ENCODE data around the gene INTS14.

GRCh38 chr15:65646486-65646885, 35.6 kb upstream of the INTS14 start:
- no peak for TF ChIP-seq CTCF (IDR thresholded peaks at IDR 0.05; ENCODE audit: control extremely low read depth in 1 of 3, insufficient read depth in 1 of 3, low read depth in 1 of 3, low read length in 3 of 3)
- no peak for TF ChIP-seq GTF2F1 (IDR thresholded peaks at IDR 0.05; ENCODE audit: borderline replicate concordance, low read depth, low read length)
- no peak for TF ChIP-seq YY1 (IDR thresholded peaks at IDR 0.05; ENCODE audit: low read depth, low read length)
- TF ChIP-seq CHD7 (IDR thresholded peaks at IDR 0.05; ENCODE audit: insufficient replicate concordance, low read length), result no peak
- no peak for TF ChIP-seq MAX (IDR thresholded peaks at IDR 0.05)
